BE2C (cell line): ENCODE results near the gene ICAM4.

Source experiments
- DNase-seq: peaks from one replicate; pipeline ENCODE4 v3.0.0-alpha.2; 2020
- H3K27me3 ChIP-seq: fragments of 250-450 bp; sonication (Bioruptor Pico); 2 replicates; pipeline ENCODE4 v1.5.1; 2020; ENCODE audit warnings: mild to moderate bottlenecking
- H3K36me3 ChIP-seq: fragments of 250-450 bp; sonication (Bioruptor Pico); 2 replicates; pipeline ENCODE4 v1.5.1; 2020; ENCODE audit warnings: mild to moderate bottlenecking
- H3K4me1 ChIP-seq: fragments of 250-450 bp; sonication (Bioruptor Pico); 2 replicates; pipeline ENCODE4 v1.5.1; 2020
- H3K4me3 ChIP-seq: 2 replicates; pipeline ENCODE4 v1.5.1; 2011; ENCODE audit warnings: low read depth, low read length
- H3K9me3 ChIP-seq: fragments of 250-450 bp; sonication (Bioruptor Pico); 2 replicates; pipeline ENCODE4 v1.5.1; 2020
- TF ChIP-seq, protein P1 (sequence below): IDR thresholded peaks from 2 replicates; pipeline ENCODE4 v1.5.1; 2012; ENCODE audit warnings: mild to moderate bottlenecking, low read depth, low read length

Gene ICAM4

DNA sequence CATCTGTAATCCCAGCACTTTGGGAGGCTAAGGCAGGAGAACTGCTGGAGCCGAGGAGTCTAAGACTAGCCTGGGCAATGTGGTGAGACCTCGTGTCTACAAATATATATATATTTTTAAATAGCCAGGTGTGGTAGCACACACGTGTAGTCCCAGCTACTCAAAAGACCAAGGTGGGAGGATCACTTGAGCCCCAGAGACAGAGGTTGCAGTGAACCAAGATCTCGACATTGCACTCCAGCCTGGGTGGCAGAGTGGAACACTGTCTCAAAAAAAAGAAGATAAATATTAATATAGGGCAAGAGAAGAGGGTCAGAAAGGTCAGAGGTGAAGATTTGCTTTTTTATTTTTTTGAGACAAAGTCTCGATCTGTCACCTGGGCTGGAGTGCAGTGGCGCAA is 40.2 kb upstream of the ICAM4 start:
- Histone ChIP-seq H3K4me3 (no peak overlapping the region), H3K27me3 (no peaks in the 10 kb centered on the region), H3K36me3 (no peaks in the 10 kb centered on the region), H3K9me3 (no peaks in the 10 kb centered on the region), H3K4me1 (no peaks in the 10 kb centered on the region)
- TF ChIP-seq, protein P1, sequence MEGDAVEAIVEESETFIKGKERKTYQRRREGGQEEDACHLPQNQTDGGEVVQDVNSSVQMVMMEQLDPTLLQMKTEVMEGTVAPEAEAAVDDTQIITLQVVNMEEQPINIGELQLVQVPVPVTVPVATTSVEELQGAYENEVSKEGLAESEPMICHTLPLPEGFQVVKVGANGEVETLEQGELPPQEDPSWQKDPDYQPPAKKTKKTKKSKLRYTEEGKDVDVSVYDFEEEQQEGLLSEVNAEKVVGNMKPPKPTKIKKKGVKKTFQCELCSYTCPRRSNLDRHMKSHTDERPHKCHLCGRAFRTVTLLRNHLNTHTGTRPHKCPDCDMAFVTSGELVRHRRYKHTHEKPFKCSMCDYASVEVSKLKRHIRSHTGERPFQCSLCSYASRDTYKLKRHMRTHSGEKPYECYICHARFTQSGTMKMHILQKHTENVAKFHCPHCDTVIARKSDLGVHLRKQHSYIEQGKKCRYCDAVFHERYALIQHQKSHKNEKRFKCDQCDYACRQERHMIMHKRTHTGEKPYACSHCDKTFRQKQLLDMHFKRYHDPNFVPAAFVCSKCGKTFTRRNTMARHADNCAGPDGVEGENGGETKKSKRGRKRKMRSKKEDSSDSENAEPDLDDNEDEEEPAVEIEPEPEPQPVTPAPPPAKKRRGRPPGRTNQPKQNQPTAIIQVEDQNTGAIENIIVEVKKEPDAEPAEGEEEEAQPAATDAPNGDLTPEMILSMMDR: no peak
- no peak for DNase-seq

DNA sequence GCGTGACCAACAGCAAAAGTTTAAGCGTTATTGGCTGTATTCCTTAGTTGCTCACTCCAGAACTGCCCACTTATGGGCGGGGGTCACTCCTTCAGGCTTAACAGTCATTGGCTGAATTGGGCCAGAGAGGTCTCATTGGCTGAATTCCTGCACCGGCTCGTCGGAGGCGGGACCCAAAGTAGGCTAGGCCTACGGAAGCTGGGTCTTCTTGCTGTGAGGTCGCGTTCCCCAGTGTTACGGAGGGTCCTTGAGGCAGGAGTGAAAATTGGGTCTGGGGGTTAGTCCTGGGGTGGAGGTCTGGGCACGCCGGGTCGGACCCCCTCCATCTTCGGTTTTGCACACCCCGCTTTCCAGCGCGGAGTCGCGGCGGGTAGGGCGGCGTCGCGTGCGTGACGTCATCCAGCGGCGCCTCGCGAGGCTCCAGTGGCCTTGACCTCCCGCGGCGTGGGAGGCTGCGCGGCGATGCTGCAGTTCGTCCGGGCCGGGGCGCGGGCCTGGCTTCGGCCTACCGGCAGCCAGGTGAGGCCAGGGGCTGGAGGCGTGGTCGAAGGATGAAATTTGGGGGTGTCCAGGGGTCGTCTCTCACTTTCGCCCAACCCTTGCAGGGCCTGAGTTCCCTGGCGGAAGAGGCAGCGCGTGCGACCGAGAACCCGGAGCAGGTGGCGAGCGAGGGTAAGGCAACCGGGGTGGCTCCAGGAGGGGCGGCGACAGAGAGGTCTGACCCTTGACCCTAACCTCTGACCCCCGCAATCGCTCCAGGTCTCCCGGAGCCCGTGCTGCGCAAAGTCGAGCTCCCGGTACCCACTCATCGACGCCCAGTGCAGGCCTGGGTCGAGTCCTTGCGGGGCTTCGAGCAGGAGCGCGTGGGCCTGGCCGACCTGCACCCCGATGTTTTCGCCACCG is 34.7 kb upstream of the ICAM4 start, which contains the start of gene MRPL4:
TSS of gene MRPL4 (plus strand) at position 423 of the 903 bp plus-strand sequence. CDS start at position 463, 40 bp downstream.
- Histone ChIP-seq H3K4me3 (peak within 1 kb of the TSS; percentile 83), H3K36me3 (peaks cover 23% of the 10 kb centered on the region), H3K27me3 (no peaks in the 10 kb centered on the region), H3K9me3 (no peaks in the 10 kb centered on the region), H3K4me1 (no peaks in the 10 kb centered on the region)
- peak; percentile 97 for DNase-seq
- TF ChIP-seq, protein P1: no peak

DNA sequence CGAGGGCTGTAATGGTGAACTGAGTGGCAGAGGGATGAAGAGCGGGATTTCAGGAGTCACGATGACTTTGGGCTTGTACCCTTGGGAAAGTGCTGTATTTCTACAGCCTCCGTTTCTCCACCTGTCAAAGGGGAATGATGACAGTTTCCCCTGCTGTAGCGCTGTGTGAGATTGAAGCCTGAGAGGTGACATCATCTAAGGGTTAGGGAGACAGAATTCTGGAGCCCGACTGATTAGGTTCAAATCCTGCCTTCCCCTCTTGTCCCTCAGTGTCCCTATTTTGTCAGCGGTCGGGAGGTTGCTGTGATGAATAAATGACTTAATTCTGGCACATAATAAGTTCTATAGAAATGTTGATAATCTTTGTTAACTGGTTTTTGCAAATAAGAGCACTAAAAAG is 34.0 kb upstream of the ICAM4 start:
- Histone ChIP-seq H3K36me3 (peaks cover 30% of the 10 kb centered on the region), H3K4me1 (no peaks in the 10 kb centered on the region), H3K27me3 (no peaks in the 10 kb centered on the region), H3K9me3 (no peaks in the 10 kb centered on the region), H3K4me3 (peak overlapping the region; percentile 83)
- DNase-seq: no peak
- TF ChIP-seq, protein P1: no peak

DNA sequence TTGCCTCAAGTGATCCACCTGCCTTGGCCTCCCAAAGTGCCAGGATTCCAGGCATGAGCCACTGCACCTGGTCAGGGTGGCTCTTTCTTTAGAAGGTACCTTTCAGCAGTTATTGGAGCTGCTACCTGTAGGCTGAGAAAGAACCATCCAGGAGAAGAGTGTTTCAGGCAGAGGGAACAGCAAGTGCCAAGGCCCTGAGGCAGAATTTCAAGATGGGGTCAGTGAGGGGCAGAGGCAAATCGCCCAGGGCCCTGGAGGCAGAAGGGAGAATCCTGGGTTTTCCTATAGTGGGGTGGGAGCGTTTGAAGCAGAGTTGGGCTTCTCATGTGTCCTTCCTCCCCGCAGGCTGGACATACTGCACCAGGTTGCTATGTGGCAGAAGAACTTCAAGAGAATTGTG is 32.5 kb upstream of the ICAM4 start:
- TF ChIP-seq, protein P1: no peak
- H3K4me1 ChIP-seq: peaks cover 2% of the 10 kb centered on the region; the same call in 1 of the 2 replicates

DNA sequence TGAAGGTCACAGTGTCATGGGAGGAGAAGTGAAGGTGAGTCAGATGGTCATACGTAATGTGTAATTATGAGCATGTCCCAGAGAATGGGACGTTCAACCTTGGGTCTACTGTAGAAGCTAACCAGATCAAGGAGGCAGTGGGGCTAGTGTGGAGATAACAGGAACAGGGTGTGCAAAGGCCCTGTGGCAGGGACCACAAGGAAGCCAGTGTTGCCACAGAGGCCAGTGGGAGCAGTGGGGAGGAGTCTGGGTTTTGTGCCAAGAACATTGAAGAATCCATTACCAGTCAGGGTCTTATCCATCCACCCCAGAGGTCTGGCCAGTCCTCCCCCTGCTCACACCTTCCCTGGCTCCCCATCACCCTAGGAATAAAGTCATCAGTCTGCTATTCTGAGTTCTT is 31.4 kb upstream of the ICAM4 start:
- TF ChIP-seq, protein P1: no peak
- Histone ChIP-seq H3K9me3 (no peaks in the 10 kb centered on the region), H3K36me3 (peaks cover 45% of the 10 kb centered on the region), H3K4me3 (no peak overlapping the region), H3K4me1 (peaks cover 5% of the 10 kb centered on the region), H3K27me3 (no peaks in the 10 kb centered on the region)
- DNase-seq: no peak

More for the DNA sequence above, 32.5 kb upstream of the ICAM4 start:
- H3K9me3 ChIP-seq: no peaks in the 10 kb centered on the region
- no peak overlapping the region for H3K4me3 ChIP-seq
- DNase-seq: no peak
- H3K36me3 ChIP-seq: peaks cover 40% of the 10 kb centered on the region
- H3K27me3 ChIP-seq: no peaks in the 10 kb centered on the region

DNA sequence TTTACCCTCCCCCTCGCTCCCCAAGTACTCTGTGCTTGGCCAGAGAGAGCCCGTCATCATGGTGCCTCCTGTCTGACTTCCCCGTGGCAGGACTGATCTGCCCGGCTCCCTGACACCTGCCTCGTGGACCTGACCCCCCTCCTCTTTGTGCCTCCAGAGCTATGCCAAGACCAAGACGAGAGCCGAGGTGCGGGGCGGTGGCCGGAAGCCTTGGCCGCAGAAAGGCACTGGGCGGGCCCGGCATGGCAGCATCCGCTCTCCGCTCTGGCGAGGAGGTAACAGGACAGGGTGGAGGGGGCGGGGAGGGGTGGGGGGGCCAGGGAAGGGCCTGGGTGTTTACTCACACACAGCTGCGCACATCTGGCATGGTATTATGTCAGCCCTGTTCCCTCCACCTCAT is 30.2 kb upstream of the ICAM4 start:
- TF ChIP-seq, protein P1: no peak
- Histone ChIP-seq H3K36me3 (peaks cover 45% of the 10 kb centered on the region), H3K4me3 (no peak overlapping the region), H3K9me3 (no peaks in the 10 kb centered on the region), H3K27me3 (no peaks in the 10 kb centered on the region), H3K4me1 (peaks cover 5% of the 10 kb centered on the region)
- no peak for DNase-seq
